ENCODE measurements around the gene TIMM44. TPM values are rescaled to one million over a fixed set of nuclear protein-coding genes. Genes with fewer than 3 reads are reported as not detected.

Gene TIMM44
- total and polyA plus RNA-seq, 10 of the 15 experiments (the other 5 are each of a cell fraction or from before 2014, with no cell fraction given), result 6.6 to 90.7 (median 57.6) TPM

GRCh38 chr19:7963566-7963965 is 20.1 kb upstream of the TIMM44 start:
- intact Hi-C loops (cut with micrococcal nuclease; ENCODE audit: unreplicated experiment), result no loop called here
- no peaks in the 10 kb centered on the region for H4K20me1 ChIP-seq (ENCODE audit: control insufficient read depth, insufficient read depth)
- ChIA-PET SMC1A (ENCODE audit: uncharacterized antibody, unreplicated experiment) (no interaction called here), RAD21 (ENCODE audit: unreplicated experiment) (no interaction called here), POLR2A (no interaction called here), CTCF (no interaction called here)
- ATAC-seq (no peak), DNase-seq (ENCODE audit: low read depth, low spot score) (no peak), FAIRE-seq (no peak)
- no peak overlapping the region for H3K9ac ChIP-seq (ENCODE audit: control insufficient read depth, insufficient read depth, low read length)
- no peaks in the 10 kb centered on the region for H3K79me2 ChIP-seq (ENCODE audit: control insufficient read depth, insufficient read depth, low read length)
- H3K27me3 ChIP-seq (replicated peaks in 1 of 2; ENCODE audit: control insufficient read depth in 2 of 2, insufficient read depth in 2 of 2, low read length in 1 of 2), result no peaks in the 10 kb centered on the region
- BruUV-seq (replicated peaks), result no TSS peak
- no peak overlapping the region for H3K27ac ChIP-seq (ENCODE audit: control insufficient read depth, insufficient read depth)
- no peak overlapping the region for H2AFZ ChIP-seq (ENCODE audit: control insufficient read depth, low read depth, low read length)
- no peaks in the 10 kb centered on the region for H3K4me1 ChIP-seq (ENCODE audit: control insufficient read depth, insufficient read depth, low read length)
- 97% methylated on average over 25 of the region's 25 CpGs for WGBS (ENCODE audit: insufficient coverage, insufficient replicate concordance, low lambda C conversion rate, missing lambda C conversion rate)
- no peak overlapping the region for H3K4me2 ChIP-seq (ENCODE audit: control insufficient read depth, insufficient read depth)
- H3K4me3 ChIP-seq, result no peak overlapping the region
- H3K9me3 ChIP-seq (replicated peaks; ENCODE audit: control insufficient read depth, insufficient read depth, low read length), result no peaks in the 10 kb centered on the region
- peaks cover 28 to 29% of the 10 kb centered on the region in 2 experiments; a peak in 3 of 4 replicates for H3K36me3 ChIP-seq (ENCODE audit: control insufficient read depth in 2 of 2, insufficient read depth in 2 of 2, low read length in 1 of 2)
- in situ Hi-C loops (cut with MboI), result no loop called here
- no peak for TF ChIP-seq BHLHE40 (IDR thresholded peaks at IDR 0.05; ENCODE audit: borderline replicate concordance in 1 of 2, low read depth in 2 of 2, low read length in 1 of 2)
- no peak for TF ChIP-seq SUPT20H (IDR thresholded peaks at IDR 0.05; ENCODE audit: borderline replicate concordance, control insufficient read depth, low read depth, low read length)
- no peak for TF ChIP-seq PKNOX1 (IDR thresholded peaks at IDR 0.05)
- no peak for TF ChIP-seq CHD1 (IDR thresholded peaks at IDR 0.05; ENCODE audit: low read depth, low read length)
- TF ChIP-seq POLR2AphosphoS2 (IDR thresholded peaks at IDR 0.05; ENCODE audit: low read depth, low read length), result no peak
- no peak for TF ChIP-seq RCOR1 (conservative IDR thresholded peaks at IDR 0.05; ENCODE audit: low read depth, low read length)
- no peak for TF ChIP-seq RAD21 (IDR thresholded peaks at IDR 0.05; ENCODE audit: insufficient read depth, low read depth, low read length)
- no peak for TF ChIP-seq NFYB (IDR thresholded peaks at IDR 0.05; ENCODE audit: insufficient read depth, low read depth, low read length)
- TF ChIP-seq KDM1A (IDR thresholded peaks at IDR 0.05; ENCODE audit: borderline replicate concordance), result no peak
- no peak for TF ChIP-seq MYC (IDR thresholded peaks at IDR 0.05; ENCODE audit: insufficient read depth, insufficient read length, insufficient replicate concordance, low read length, severe bottlenecking)
- TF ChIP-seq CTCF (IDR thresholded peaks at IDR 0.05 in 2 of 3, conservative IDR thresholded peaks at IDR 0.05 in 1 of 3; ENCODE audit: control insufficient read depth in 2 of 3, extremely low read depth in 1 of 3, insufficient read depth in 1 of 3, low read depth in 3 of 3, low read length in 3 of 3), result no peak
- TF ChIP-seq ZNF687 (IDR thresholded peaks at IDR 0.05), result no peak
- TF ChIP-seq RUNX3 (IDR thresholded peaks at IDR 0.05; ENCODE audit: low read length), result no peak
- TF ChIP-seq BCLAF1 (IDR thresholded peaks at IDR 0.05), result no peak

All from GM12878 (cell line).